HepG2 (cell line): Measurements from ENCODE around the gene PLK4. TPM values are rescaled to one million over a fixed set of nuclear protein-coding genes. Genes with fewer than 3 reads are reported as not detected.

ENCODE experiments used
- ATAC-seq: fragments of 200-7000 bp; cut with Tn5 transposase; 3 replicates; pipeline ENCODE4 v1.9.1; 2020; ENCODE audit warnings: mild to moderate bottlenecking, moderate library complexity
- BruUV-seq: library from RNA; stranded (reverse); fragments of 400-500 nt; replicated peaks from 2 replicates; lab custom pipeline; 2021; lab: Mats Ljungman, UMichigan
- CTCF ChIA-PET: fragments of 300-600 bp; formaldehyde crosslinking; extraction: SDS; loops from one replicate; lab custom pipeline; 2021; ENCODE audit warnings: low total read pairs, inconsistent platforms, low intra/inter-chr PET ratio; lab: Yijun Ruan, JAX
- POLR2A ChIA-PET: fragments of 350-600 bp; sonication (Branson Sonifier 250); formaldehyde crosslinking; loops from one replicate; lab custom pipeline; 2020; ENCODE audit warnings: antibody characterized with exemption, inconsistent platforms; lab: Yijun Ruan, JAX
- DNase-seq: peaks from one replicate; pipeline ENCODE4 v3.0.0-alpha.2; 2015; ENCODE audit warnings: low spot score
- FAIRE-seq: peaks from 3 replicates; lab custom pipeline; 2011; peaks lifted over from hg19 to GRCh38; lab: Jason Lieb, UNC
- H2AFZ ChIP-seq: one replicate; pipeline ENCODE4 v1.6.1; 2011; ENCODE audit warnings: low read length, inconsistent platforms
- H3K27ac ChIP-seq: fragments of 300-600 bp; 3 replicates; pipeline ENCODE4 v1.8.0; 2011; ENCODE audit warnings: mixed run types, mild to moderate bottlenecking, mixed read lengths, low read length, inconsistent platforms; ENCODE audit not compliant: insufficient read depth; ENCODE audit errors: extremely low read length
- H3K27me3 ChIP-seq, 2 experiments: fragments of 200-600 bp in 1 of 2; 2 replicates in 1 of 2; 3 replicates in 1 of 2; pipeline versions ENCODE4 v1.6.0 to v1.8.0; 2011; ENCODE audit warnings: low read length in 2 of 2, mild to moderate bottlenecking in 2 of 2, moderate library complexity in 2 of 2, inconsistent platforms in 1 of 2; ENCODE audit not compliant: insufficient read depth in 2 of 2, control insufficient read depth in 1 of 2
- H3K36me3 ChIP-seq, 2 experiments: fragments of 200-600 bp in 1 of 2; replicated peaks in 1 of 2; 2 replicates in 1 of 2; 3 replicates in 1 of 2; pipeline versions ENCODE4 v1.5.1 to v1.8.0; 2011; ENCODE audit warnings: low read length in 2 of 2, inconsistent platforms in 1 of 2; ENCODE audit not compliant: insufficient read depth in 2 of 2, control insufficient read depth in 1 of 2
- H3K4me1 ChIP-seq: 2 replicates; pipeline ENCODE4 v1.5.1; 2012; ENCODE audit warnings: low read length, inconsistent platforms; ENCODE audit not compliant: insufficient read depth
- H3K4me2 ChIP-seq: 2 replicates; pipeline ENCODE4 v1.6.0; 2011; ENCODE audit warnings: low read depth, low read length, inconsistent platforms
- H3K4me3 ChIP-seq, 3 experiments: fragments of 200-600 bp in 1 of 3; sonication (generic), shearing (Covaris generic) in 1 of 3; replicated peaks in 1 of 3; 2 replicates each; pipeline ENCODE4 v1.5.1; 2011 to 2016; ENCODE audit warnings: low read length in 3 of 3, inconsistent platforms in 2 of 3, low read depth in 2 of 3, mild to moderate bottlenecking in 2 of 3, control low read depth in 1 of 3, mixed read lengths in 1 of 3; ENCODE audit not compliant: insufficient read depth in 1 of 3
- H3K79me2 ChIP-seq: one replicate; pipeline ENCODE4 v1.6.1; 2011; ENCODE audit warnings: low read length, inconsistent platforms; ENCODE audit not compliant: insufficient read depth
- H3K9ac ChIP-seq: 2 replicates; pipeline ENCODE4 v1.6.0; 2011; ENCODE audit warnings: mild to moderate bottlenecking, low read depth, low read length, inconsistent platforms; ENCODE audit not compliant: insufficient read depth
- H3K9me3 ChIP-seq: 2 replicates; pipeline ENCODE4 v1.5.1; 2012; ENCODE audit warnings: mild to moderate bottlenecking, low read length
- H4K20me1 ChIP-seq: 2 replicates; pipeline ENCODE4 v1.6.0; 2011; ENCODE audit warnings: inconsistent platforms, mild to moderate bottlenecking, low read length, moderate library complexity; ENCODE audit not compliant: insufficient read depth
- AKAP8 ChIP-seq: sonication (generic); formaldehyde crosslinking; IDR thresholded peaks from 2 replicates; pipeline ENCODE4 v1.5.1; 2020; ENCODE audit warnings: mild to moderate bottlenecking, missing genetic modification reagents
- ASH2L ChIP-seq: fragments of 300-600, 200-600 bp; sonication (generic); IDR thresholded peaks from 2 replicates; pipeline ENCODE4 v1.7.0; 2017; ENCODE audit warnings: low read depth, mild to moderate bottlenecking, moderate library complexity, mixed read lengths, low read length; ENCODE audit not compliant: insufficient read length
- EED ChIP-seq: sonication (generic); formaldehyde crosslinking; IDR thresholded peaks from 2 replicates; pipeline ENCODE4 v1.5.0; 2020; ENCODE audit warnings: mild to moderate bottlenecking, missing genetic modification reagents
- ELF1 ChIP-seq: sonication (generic); formaldehyde crosslinking; IDR thresholded peaks from 2 replicates; pipeline ENCODE4 v1.4.0; 2020; ENCODE audit warnings: missing genetic modification reagents
- EP300 ChIP-seq, 3 experiments: sonication (generic) in 1 of 3; formaldehyde crosslinking in 1 of 3; IDR thresholded peaks; 2 replicates each; pipeline versions ENCODE4 v1.5.1 to v1.6.1; 2011 to 2020; ENCODE audit warnings: low read depth in 2 of 3, low read length in 2 of 3, borderline replicate concordance in 1 of 3, improper control_type of control experiment in 1 of 3, mild to moderate bottlenecking in 1 of 3, missing genetic modification reagents in 1 of 3, moderate library complexity in 1 of 3
- GTF2F1 ChIP-seq: fragments of 150-350 bp; IDR thresholded peaks from 2 replicates; pipeline ENCODE4 v1.6.1; 2014; ENCODE audit warnings: low read length
- HIVEP1 ChIP-seq: sonication (generic); formaldehyde crosslinking; IDR thresholded peaks from 2 replicates; pipeline ENCODE4 v1.4.0; 2020; ENCODE audit warnings: mild to moderate bottlenecking, missing genetic modification reagents
- KLF16 ChIP-seq, 2 experiments: sonication (generic) in 1 of 2; formaldehyde crosslinking in 1 of 2; IDR thresholded peaks; 2 replicates each; pipeline versions ENCODE4 v1.6.1 to v1.8.0; 2016 to 2023; ENCODE audit warnings: missing genetic modification reagents in 2 of 2, missing compliant biosample characterization in 1 of 2
- MEIS2 ChIP-seq: sonication (generic); formaldehyde crosslinking; IDR thresholded peaks from 2 replicates; pipeline ENCODE4 v1.9.0; 2021; ENCODE audit warnings: mild to moderate bottlenecking, missing genetic modification reagents
- SMARCC2 ChIP-seq: fragments of 450-650 bp; IDR thresholded peaks from 2 replicates; pipeline ENCODE4 v1.6.1; 2017; ENCODE audit warnings: antibody characterized with exemption, mild to moderate bottlenecking
- THYN1 ChIP-seq: sonication (generic); formaldehyde crosslinking; IDR thresholded peaks from 2 replicates; pipeline ENCODE4 v1.8.1; 2023; ENCODE audit warnings: low read depth, mild to moderate bottlenecking, moderate library complexity, missing genetic modification reagents, borderline replicate concordance
- ZFP37 ChIP-seq: sonication (generic); formaldehyde crosslinking; IDR thresholded peaks from 2 replicates; pipeline ENCODE4 v1.4.0; 2020; ENCODE audit warnings: missing genetic modification reagents, borderline replicate concordance
- ZNF12 ChIP-seq: sonication (generic); formaldehyde crosslinking; IDR thresholded peaks from 2 replicates; pipeline ENCODE4 v1.5.0; 2020; ENCODE audit warnings: missing genetic modification reagents
- ZNF251 ChIP-seq: sonication (generic); formaldehyde crosslinking; IDR thresholded peaks from 2 replicates; pipeline ENCODE4 v1.9.0; 2021; ENCODE audit warnings: mild to moderate bottlenecking, missing genetic modification reagents
- ZNF619 ChIP-seq: sonication (generic); formaldehyde crosslinking; IDR thresholded peaks from 2 replicates; pipeline ENCODE4 v1.4.0; 2020; ENCODE audit warnings: mild to moderate bottlenecking, missing genetic modification reagents
- WGBS: methylation state at CpG from one replicate; pipeline ENCODE4 v1.1.6; 2017; ENCODE audit warnings: low lambda C conversion rate; 5-methylcytosine and 5-hydroxymethylcytosine counted together
- in situ Hi-C: cut with HindIII; loops from 2 replicates; pipeline ENCODE4 v1.10.0; 2017; ENCODE audit warnings: low pct_unique_long_range_greater_than_20kb; ENCODE audit not compliant: extremely low pct_ligation_motif_present
- intact Hi-C: fragments of 100-400 bp; cut with micrococcal nuclease; formaldehyde crosslinking; loops from one replicate; pipeline ENCODE4 v1.10.0; 2022; ENCODE audit not compliant: unreplicated experiment
- polyA plus RNA-seq, 8 experiments: library from polyadenylated mRNA; depleted of rRNA in 3 of 8; stranded (reverse) in 7 of 8; unstranded in 1 of 8; fragments of >200 nt; fragmentation: Illumina TruSeq in 4 of 8; extraction: Trizol in 4 of 8; gene quantifications; 2 replicates each; pipeline versions ENCODE4 v1.2.1 to v1.2.3, GENCODE V29; 2011 to 2016; ENCODE audit warnings: low read depth in 4 of 8, missing spikeins in 1 of 8, mixed read lengths in 1 of 8; ENCODE audit not compliant: insufficient read depth in 1 of 8
- total RNA-seq, 5 experiments: library from RNA; depleted of rRNA; stranded (reverse); fragments of >200 nt; fragmentation: Illumina TruSeq; extraction: Trizol; gene quantifications; 2 replicates each; pipeline ENCODE4 v1.2.3, GENCODE V29; 2016; ENCODE audit warnings: low read depth in 1 of 5
- TF ChIP-seq, protein P1 (sequence below): sonication (generic); formaldehyde crosslinking; IDR thresholded peaks from 2 replicates; pipeline ENCODE4 v1.4.0; 2020; ENCODE audit warnings: missing genetic modification reagents
- TF ChIP-seq, protein P2 (sequence below): sonication (generic); formaldehyde crosslinking; IDR thresholded peaks from 2 replicates; pipeline ENCODE4 v1.4.0; 2020; ENCODE audit warnings: mild to moderate bottlenecking, missing genetic modification reagents
- TF ChIP-seq, protein P3 (sequence below): sonication (generic); formaldehyde crosslinking; IDR thresholded peaks from 2 replicates; pipeline ENCODE4 v1.8.1; 2023; ENCODE audit warnings: missing genetic modification reagents, mild to moderate bottlenecking, borderline replicate concordance
- TF ChIP-seq, protein P4 (sequence below): sonication (generic); formaldehyde crosslinking; IDR thresholded peaks from 2 replicates; pipeline ENCODE4; 2020; ENCODE audit warnings: missing genetic modification reagents, mild to moderate bottlenecking, borderline replicate concordance
- TF ChIP-seq, protein P5 (sequence below): fragments of 450-650 bp; IDR thresholded peaks from 2 replicates; pipeline ENCODE4 v1.6.1; 2017

The PLK4 gene
- total and polyA plus RNA-seq, 2 of the 13 experiments (the other 11 are each of a cell fraction or from before 2014, with no cell fraction given): 22.4 to 46.1 TPM

DNA sequence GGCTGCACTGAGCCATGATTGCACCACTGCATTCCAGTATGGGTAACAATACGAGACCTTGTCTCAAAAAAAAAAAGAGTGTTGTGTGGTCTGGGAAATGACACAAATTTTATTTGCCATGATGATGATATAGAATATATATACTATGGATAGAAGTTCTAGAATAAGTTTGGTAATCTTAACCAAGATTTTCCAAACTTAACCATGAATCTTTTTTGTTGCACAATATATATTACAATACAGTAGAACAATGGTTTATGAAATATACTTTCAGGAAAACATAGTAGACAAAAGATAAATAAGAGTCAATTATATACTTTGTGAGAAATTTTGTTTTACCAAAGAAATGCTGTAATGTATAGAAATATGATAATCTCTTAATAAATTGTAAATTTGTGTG is 49.5 kb downstream of the PLK4 start:
- POLR2A ChIA-PET: no interaction called here
- FAIRE-seq (no peak), DNase-seq (no peak), ATAC-seq (no peak)
- no peak overlapping the region for H3K9ac ChIP-seq
- CTCF ChIA-PET: no interaction called here
- no peaks in the 10 kb centered on the region for H3K9me3 ChIP-seq
- H2AFZ ChIP-seq: no peak overlapping the region
- no peak overlapping the region for H3K27ac ChIP-seq
- in situ Hi-C loops: no loop called here
- no TSS peak for BruUV-seq
- H3K4me3 ChIP-seq: no peak overlapping the region
- H4K20me1 ChIP-seq: no peaks in the 10 kb centered on the region
- no peak overlapping the region for H3K4me2 ChIP-seq
- peaks cover 10% of the 10 kb centered on the region for H3K4me1 ChIP-seq
- no peaks in the 10 kb centered on the region for H3K27me3 ChIP-seq
- TF ChIP-seq, protein P1, sequence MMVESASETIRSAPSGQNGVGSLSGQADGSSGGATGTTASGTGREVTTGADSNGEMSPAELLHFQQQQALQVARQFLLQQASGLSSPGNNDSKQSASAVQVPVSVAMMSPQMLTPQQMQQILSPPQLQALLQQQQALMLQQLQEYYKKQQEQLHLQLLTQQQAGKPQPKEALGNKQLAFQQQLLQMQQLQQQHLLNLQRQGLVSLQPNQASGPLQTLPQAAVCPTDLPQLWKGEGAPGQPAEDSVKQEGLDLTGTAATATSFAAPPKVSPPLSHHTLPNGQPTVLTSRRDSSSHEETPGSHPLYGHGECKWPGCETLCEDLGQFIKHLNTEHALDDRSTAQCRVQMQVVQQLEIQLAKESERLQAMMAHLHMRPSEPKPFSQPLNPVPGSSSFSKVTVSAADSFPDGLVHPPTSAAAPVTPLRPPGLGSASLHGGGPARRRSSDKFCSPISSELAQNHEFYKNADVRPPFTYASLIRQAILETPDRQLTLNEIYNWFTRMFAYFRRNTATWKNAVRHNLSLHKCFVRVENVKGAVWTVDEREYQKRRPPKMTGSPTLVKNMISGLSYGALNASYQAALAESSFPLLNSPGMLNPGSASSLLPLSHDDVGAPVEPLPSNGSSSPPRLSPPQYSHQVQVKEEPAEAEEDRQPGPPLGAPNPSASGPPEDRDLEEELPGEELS: no peak
- TF ChIP-seq, protein P2, sequence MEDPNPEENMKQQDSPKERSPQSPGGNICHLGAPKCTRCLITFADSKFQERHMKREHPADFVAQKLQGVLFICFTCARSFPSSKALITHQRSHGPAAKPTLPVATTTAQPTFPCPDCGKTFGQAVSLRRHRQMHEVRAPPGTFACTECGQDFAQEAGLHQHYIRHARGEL: no peak
- TF ChIP-seq HIVEP1 (CRISPR knock-in tag): no peak
- TF ChIP-seq, protein P3, sequence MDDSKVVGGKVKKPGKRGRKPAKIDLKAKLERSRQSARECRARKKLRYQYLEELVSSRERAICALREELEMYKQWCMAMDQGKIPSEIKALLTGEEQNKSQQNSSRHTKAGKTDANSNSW (CRISPR knock-in tag): no peak
- no peak for TF ChIP-seq ZNF619 (CRISPR knock-in tag)
- no peak for TF ChIP-seq ELF1 (CRISPR knock-in tag)
- no peak for TF ChIP-seq EED
- no peak for TF ChIP-seq EP300 (IDR thresholded peaks at IDR 0.05; ENCODE audit: low read depth in 2 of 2, low read length in 2 of 2)
- no peak for TF ChIP-seq EP300 (CRISPR knock-in tag; IDR thresholded peaks at IDR 0.05; ENCODE audit: borderline replicate concordance)
- no peak for TF ChIP-seq THYN1 (CRISPR knock-in tag)
- no peak for TF ChIP-seq ZFP37
- TF ChIP-seq ZNF12 (CRISPR knock-in tag): no peak
- TF ChIP-seq SMARCC2: no peak
- no peak for TF ChIP-seq ZNF251
- TF ChIP-seq, protein P4, sequence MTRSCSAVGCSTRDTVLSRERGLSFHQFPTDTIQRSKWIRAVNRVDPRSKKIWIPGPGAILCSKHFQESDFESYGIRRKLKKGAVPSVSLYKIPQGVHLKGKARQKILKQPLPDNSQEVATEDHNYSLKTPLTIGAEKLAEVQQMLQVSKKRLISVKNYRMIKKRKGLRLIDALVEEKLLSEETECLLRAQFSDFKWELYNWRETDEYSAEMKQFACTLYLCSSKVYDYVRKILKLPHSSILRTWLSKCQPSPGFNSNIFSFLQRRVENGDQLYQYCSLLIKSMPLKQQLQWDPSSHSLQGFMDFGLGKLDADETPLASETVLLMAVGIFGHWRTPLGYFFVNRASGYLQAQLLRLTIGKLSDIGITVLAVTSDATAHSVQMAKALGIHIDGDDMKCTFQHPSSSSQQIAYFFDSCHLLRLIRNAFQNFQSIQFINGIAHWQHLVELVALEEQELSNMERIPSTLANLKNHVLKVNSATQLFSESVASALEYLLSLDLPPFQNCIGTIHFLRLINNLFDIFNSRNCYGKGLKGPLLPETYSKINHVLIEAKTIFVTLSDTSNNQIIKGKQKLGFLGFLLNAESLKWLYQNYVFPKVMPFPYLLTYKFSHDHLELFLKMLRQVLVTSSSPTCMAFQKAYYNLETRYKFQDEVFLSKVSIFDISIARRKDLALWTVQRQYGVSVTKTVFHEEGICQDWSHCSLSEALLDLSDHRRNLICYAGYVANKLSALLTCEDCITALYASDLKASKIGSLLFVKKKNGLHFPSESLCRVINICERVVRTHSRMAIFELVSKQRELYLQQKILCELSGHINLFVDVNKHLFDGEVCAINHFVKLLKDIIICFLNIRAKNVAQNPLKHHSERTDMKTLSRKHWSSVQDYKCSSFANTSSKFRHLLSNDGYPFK (CRISPR knock-in tag): no peak
- TF ChIP-seq KLF16 (CRISPR knock-in tag; IDR thresholded peaks at IDR 0.05): no peak
- TF ChIP-seq, protein P5, sequence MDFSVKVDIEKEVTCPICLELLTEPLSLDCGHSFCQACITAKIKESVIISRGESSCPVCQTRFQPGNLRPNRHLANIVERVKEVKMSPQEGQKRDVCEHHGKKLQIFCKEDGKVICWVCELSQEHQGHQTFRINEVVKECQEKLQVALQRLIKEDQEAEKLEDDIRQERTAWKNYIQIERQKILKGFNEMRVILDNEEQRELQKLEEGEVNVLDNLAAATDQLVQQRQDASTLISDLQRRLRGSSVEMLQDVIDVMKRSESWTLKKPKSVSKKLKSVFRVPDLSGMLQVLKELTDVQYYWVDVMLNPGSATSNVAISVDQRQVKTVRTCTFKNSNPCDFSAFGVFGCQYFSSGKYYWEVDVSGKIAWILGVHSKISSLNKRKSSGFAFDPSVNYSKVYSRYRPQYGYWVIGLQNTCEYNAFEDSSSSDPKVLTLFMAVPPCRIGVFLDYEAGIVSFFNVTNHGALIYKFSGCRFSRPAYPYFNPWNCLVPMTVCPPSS: no peak
- no peak for TF ChIP-seq GTF2F1
- no peak for TF ChIP-seq ASH2L
- TF ChIP-seq AKAP8 (CRISPR knock-in tag): no peak
- no peak for TF ChIP-seq MEIS2 (CRISPR knock-in tag)
- TF ChIP-seq, all 625 proteins: peak for 0
- intact Hi-C loops: no loop called here
- peaks cover 2 to 8% of the 10 kb centered on the region in 2 experiments; a peak in 3 of 5 replicates for H3K36me3 ChIP-seq
- H3K79me2 ChIP-seq: no peaks in the 10 kb centered on the region
- 100% methylated on average over 1 of the region's 1 CpG for WGBS
